Heart right ventricle (tissue), 16 donors: ENCODE measurements around the gene SNAPC3. TPM values are rescaled to one million over a fixed set of nuclear protein-coding genes. Genes with fewer than 3 reads are reported as not detected.
A peak's percentile ranks its signal among the peaks of the same experiment; 100 is the strongest.

Experiments used
- ATAC-seq, 8 donors: fragments of 200-7000 bp; cut with Tn5 transposase; one replicate each; pipeline ENCODE4 v1.9.1; 2020; ENCODE audit warnings: mild to moderate bottlenecking in 8 of 8, moderate library complexity in 8 of 8, moderate number of reproducible peaks in 1 of 8
- DNase-seq, 2 donors: peaks; one replicate each; pipeline ENCODE4 v3.0.0-alpha.2; 2020
- H3K27ac ChIP-seq, 10 donors: fragments of 200-600 bp; sonication (generic) in 2 of 10; one replicate each; pipeline versions ENCODE4 v1.5.0 to v1.8.0; 2020 to 2022; ENCODE audit warnings: mild to moderate bottlenecking in 3 of 10
- H3K27me3 ChIP-seq, 7 donors: fragments of 200-600 bp; one replicate each; pipeline ENCODE4 v1.8.0; 2021 to 2022; ENCODE audit warnings: mild to moderate bottlenecking in 2 of 7
- H3K36me3 ChIP-seq, 9 donors: fragments of 200-600 bp; sonication (generic) in 1 of 9; one replicate each; pipeline versions ENCODE4 v1.5.0 to v1.8.0; 2020 to 2022; ENCODE audit warnings: mild to moderate bottlenecking in 2 of 9
- H3K4me1 ChIP-seq, 9 donors: fragments of 200-600 bp; sonication (generic) in 1 of 9; one replicate each; pipeline versions ENCODE4 v1.5.0 to v1.8.0; 2020 to 2022; ENCODE audit warnings: mild to moderate bottlenecking in 4 of 9
- H3K4me3 ChIP-seq, 10 donors: fragments of 200-600 bp; sonication (generic) in 2 of 10; one replicate each; pipeline versions ENCODE4 v1.5.0 to v1.8.0; 2020 to 2022; ENCODE audit warnings: mild to moderate bottlenecking in 7 of 10, moderate library complexity in 2 of 10
- H3K9me3 ChIP-seq, 11 donors: fragments of 200-600 bp in 10 of 11; sonication (generic) in 2 of 11; one replicate each; pipeline versions ENCODE4 v1.5.0 to v1.8.0; 2013 to 2022; ENCODE audit warnings: mild to moderate bottlenecking in 2 of 11, control low read depth in 1 of 11, moderate library complexity in 1 of 11
- WGBS, 2 donors: extraction: QIAGEN DNeasy Blood & Tissue Kit; methylation state at CpG; one replicate each; pipeline ENCODE4 v1.1.7; 2013; ENCODE audit warnings: inconsistent platforms in 1 of 2; 5-methylcytosine and 5-hydroxymethylcytosine counted together
- intact Hi-C, 10 donors: fragments of 100-400 bp; cut with DNase I; formaldehyde crosslinking; loops; one replicate each; pipeline versions ENCODE4 v1.11.1 to v1.14.2; 2022
- long read RNA-seq, 3 donors: library from polyadenylated mRNA; unstranded; transcript quantifications; one replicate each; pipeline ENCODE4 v2.0.0, GENCODE V29; 2020 to 2021
- polyA plus RNA-seq, 2 donors: library from polyadenylated mRNA; stranded (reverse); fragments of 200-250 nt; gene quantifications; one replicate each; pipeline ENCODE4 v1.2.3, GENCODE V29; 2013
- total RNA-seq, 10 donors: library from RNA; stranded (reverse); fragmentation: NEBNext Ultra II Directional in 3 of 10; extraction: Animal tissue kit (Norgen Biotek cat#: 25700) in 3 of 10; gene quantifications; one replicate each; pipeline versions ENCODE4 v1.2.1 to v1.2.4, GENCODE V29; 2021 to 2023
- TF ChIP-seq, protein P1 (sequence below), 9 donors: fragments of 200-600 bp; sonication (generic) in 2 of 9; IDR thresholded peaks; one replicate each; pipeline versions ENCODE4 v1.5.0 to v1.8.0; 2021 to 2022; ENCODE audit warnings: antibody characterized with exemption in 9 of 9, mild to moderate bottlenecking in 5 of 9, moderate library complexity in 1 of 9
- donor health status: Arrhythmogenic right ventricular cardiomyopathy.
- donor health status: ischemic (EF 13 %, LVEDD 7.1; RV severe dilation, severe dysfunction).
- donor health status: healthy with polysubstance abuse.
- donor health status: DM: no; HTN: yes; CAD: no.
- donor health status: DM: no; HTN: no; CAD: no.
- donor health status: ischemic (EF 25% LVEDD 6.9; RV normal size, moderate dysfunction).
- donor health status: ischemic (EF 25% LVEDD 5.7; RV mildly dilated, moderate dysfunction).
- donor health status: healthy.
- donor health status: DM: yes; HTN: yes; CAD: no.
- donor health status: Ischemic cardiomyopathy.
- donor health status: ischemic (EF 35%, LVEDD 5.7; RV mildly dilated, moderate dysfunction).
- donor health status: nonischemic (EF 11% LVEDD 7.7; RV severe dilation, severe dysfunction).
- donor health status: DM: yes; HTN: yes; CAD: no.
- donor health status: PGD.
- donor health status: ischemic (EF 29% LVEDD 5.4; RV normal size, mild dysfunction).
- donor health status: nonischemic (EF 23%, LVEDD 6.1; RV moderate dilation, normal function).

SNAPC3 gene
- 10 to 100 TPM; 26.0 to 41.8 (median 37.5) TPM for total RNA-seq
- 10 to 100 TPM; 10.2 to 10.7 TPM for polyA plus RNA-seq
- long read RNA-seq, donor 1, full-length matches to known transcripts: 29 of 49 reads
- long read RNA-seq, donor 1, partial matches to known transcripts: 11 of 49 reads
- long read RNA-seq, donor 1, other reads (novel, unspliced or antisense): 9 of 49 reads
- long read RNA-seq, donor 2, full-length matches to known transcripts: 44 of 59 reads
- long read RNA-seq, donor 2, partial matches to known transcripts: 8 of 59 reads
- long read RNA-seq, donor 2, other reads (novel, unspliced or antisense): 7 of 59 reads
- long read RNA-seq, donor 3, full-length matches to known transcripts: 87 of 104 reads
- long read RNA-seq, donor 3, partial matches to known transcripts: 8 of 104 reads
- long read RNA-seq, donor 3, other reads (novel, unspliced or antisense): 9 of 104 reads

DNA sequence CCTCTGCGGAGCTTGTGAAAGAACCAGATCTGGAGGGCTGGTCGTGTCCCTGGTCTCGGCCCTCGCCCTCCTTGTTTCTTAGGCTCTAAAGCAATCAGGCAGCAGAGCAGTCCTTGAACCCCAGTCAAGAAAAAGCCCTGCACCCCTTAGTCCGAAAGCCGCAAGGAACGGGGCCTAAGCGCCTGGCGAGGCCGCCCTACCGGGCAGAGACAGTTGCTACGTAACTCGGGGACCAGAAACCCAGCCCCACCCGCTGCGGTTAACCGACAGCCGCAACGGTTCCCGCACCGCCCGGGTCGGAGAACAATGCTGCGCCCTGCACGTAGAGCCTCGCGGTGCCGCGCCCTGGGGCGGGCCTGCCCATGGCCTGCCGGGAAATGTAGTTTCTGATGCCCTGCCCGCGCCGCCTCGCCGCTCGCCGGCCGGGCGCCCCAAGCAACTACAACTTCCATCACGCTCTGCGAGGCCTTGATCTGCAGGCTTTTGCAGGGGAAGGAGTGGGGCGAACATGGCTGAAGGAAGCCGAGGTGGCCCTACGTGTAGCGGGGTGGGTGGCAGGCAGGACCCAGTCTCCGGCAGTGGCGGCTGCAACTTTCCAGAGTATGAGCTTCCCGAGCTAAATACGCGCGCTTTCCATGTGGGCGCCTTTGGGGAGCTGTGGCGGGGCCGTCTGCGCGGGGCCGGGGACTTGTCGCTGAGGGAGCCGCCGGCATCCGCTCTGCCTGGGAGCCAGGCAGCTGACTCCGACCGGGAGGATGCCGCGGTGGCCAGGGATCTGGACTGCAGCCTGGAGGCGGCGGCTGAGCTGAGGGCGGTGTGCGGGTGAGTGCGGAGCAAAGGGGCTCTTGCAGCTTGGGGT lies at the start of gene SNAPC3:
Gene SNAPC3 (plus strand): TSS at position 505 of the 859 bp plus-strand sequence. CDS start 4 bp downstream, at position 509.
- H3K4me3 ChIP-seq: peak within 1 kb of the TSS; percentile 68 to 99 (median 90)
- peaks cover 0 to 35% (median 15%) of the 10 kb centered on the region in 9 donors for H3K36me3 ChIP-seq
- 0% methylated on average over 70 of the region's 70 CpGs for WGBS, 2 donors
- TF ChIP-seq, protein P1, sequence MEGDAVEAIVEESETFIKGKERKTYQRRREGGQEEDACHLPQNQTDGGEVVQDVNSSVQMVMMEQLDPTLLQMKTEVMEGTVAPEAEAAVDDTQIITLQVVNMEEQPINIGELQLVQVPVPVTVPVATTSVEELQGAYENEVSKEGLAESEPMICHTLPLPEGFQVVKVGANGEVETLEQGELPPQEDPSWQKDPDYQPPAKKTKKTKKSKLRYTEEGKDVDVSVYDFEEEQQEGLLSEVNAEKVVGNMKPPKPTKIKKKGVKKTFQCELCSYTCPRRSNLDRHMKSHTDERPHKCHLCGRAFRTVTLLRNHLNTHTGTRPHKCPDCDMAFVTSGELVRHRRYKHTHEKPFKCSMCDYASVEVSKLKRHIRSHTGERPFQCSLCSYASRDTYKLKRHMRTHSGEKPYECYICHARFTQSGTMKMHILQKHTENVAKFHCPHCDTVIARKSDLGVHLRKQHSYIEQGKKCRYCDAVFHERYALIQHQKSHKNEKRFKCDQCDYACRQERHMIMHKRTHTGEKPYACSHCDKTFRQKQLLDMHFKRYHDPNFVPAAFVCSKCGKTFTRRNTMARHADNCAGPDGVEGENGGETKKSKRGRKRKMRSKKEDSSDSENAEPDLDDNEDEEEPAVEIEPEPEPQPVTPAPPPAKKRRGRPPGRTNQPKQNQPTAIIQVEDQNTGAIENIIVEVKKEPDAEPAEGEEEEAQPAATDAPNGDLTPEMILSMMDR (IDR thresholded peaks at IDR 0.05): peak in 1 of 9 donors; percentile 4
- ATAC-seq (peak; percentile 99 to 100 (median 100)), DNase-seq (peak; percentile 93 to 95)
- peaks cover 3 to 50% (median 42%) of the 10 kb centered on the region in 9 donors for H3K4me1 ChIP-seq
- no peaks in the 10 kb centered on the region for H3K27me3 ChIP-seq
- peak within 1 kb of the TSS; percentile 84 to 98 (median 93) for H3K27ac ChIP-seq
- intact Hi-C loops: loop anchor here in 7 of 10 donors (1.0 to 10.0 kb wide), 10 partner anchors 85 to 210 kb away; partner anchors contain the start of genes TTC39B (in 4 of the 7), CCDC171 (in 1 of the 7) and PSIP1 (in 1 of the 7)
- H3K9me3 ChIP-seq: no peaks in the 10 kb centered on the region

DNA sequence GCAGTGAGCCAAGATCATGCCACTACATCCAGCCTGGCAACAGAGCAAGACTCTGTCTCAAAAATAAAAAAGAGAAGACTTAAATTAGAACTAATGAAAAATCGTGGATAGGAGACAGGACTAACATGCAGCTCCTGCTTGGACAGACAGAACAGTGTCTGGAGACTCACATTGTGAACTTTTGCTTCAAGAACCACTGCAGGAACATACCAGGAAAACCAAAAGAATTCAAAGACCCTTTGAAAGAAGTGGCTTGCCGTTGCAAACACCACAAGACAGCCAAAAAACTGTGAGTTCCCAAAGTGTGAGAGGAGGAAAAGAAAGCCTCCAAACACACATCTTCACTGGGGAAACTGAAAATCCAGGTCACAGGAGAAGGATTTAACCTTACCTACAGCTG lies 48.8 kb upstream of the SNAPC3 start:
- Histone ChIP-seq H3K9me3 (no peaks in the 10 kb centered on the region), H3K36me3 (no peaks in the 10 kb centered on the region), H3K27me3 (peaks cover 0 to 11% (median 0%) of the 10 kb centered on the region in 7 donors), H3K4me1 (peaks cover 0 to 10% (median 0%) of the 10 kb centered on the region in 9 donors), H3K27ac (no peak overlapping the region), H3K4me3 (no peak overlapping the region)
- TF ChIP-seq, protein P1 (IDR thresholded peaks at IDR 0.05): no peak
- no peak for DNase-seq
- ATAC-seq: no peak
- 65 to 71% methylated on average over 2 of the region's 2 CpGs for WGBS, 2 donors
- intact Hi-C loops: loop anchor here in 1 of 10 donors (10.0 kb wide), 1 partner anchor 59 kb away; no protein-coding TSS in a partner anchor

DNA sequence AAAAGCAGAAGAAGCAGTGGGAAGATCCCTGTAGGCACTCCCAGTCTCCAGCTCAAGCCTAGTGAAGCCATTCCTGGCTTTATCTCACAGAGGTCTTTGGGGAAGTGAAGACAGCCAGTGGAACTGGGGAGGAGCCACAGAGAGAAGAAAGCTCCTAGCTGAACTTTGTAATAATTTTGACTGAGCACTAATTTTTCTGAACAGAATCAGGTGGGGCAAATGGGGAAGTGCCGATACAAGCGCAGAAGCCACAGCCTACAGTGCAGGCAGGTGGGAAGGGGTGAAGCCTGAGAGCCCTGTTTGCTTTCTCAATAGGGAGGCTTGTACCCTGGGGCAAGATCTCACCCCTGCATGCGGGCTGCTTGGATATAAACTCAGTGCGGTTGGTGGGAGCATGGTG lies 48.4 kb upstream of the SNAPC3 start:
- no peak overlapping the region for H3K27ac ChIP-seq
- peaks cover 0 to 11% (median 0%) of the 10 kb centered on the region in 7 donors for H3K27me3 ChIP-seq
- no peaks in the 10 kb centered on the region for H3K36me3 ChIP-seq
- H3K4me1 ChIP-seq: peaks cover 0 to 10% (median 0%) of the 10 kb centered on the region in 9 donors
- TF ChIP-seq, protein P1 (IDR thresholded peaks at IDR 0.05): no peak
- DNase-seq (no peak), ATAC-seq (no peak)
- no peaks in the 10 kb centered on the region for H3K9me3 ChIP-seq
- WGBS, 2 donors: 86 to 97% methylated on average over 4 of the region's 4 CpGs
- intact Hi-C loops: loop anchor here in 1 of 10 donors (10.0 kb wide), 1 partner anchor 60 kb away; no protein-coding TSS in a partner anchor
- no peak overlapping the region for H3K4me3 ChIP-seq

DNA sequence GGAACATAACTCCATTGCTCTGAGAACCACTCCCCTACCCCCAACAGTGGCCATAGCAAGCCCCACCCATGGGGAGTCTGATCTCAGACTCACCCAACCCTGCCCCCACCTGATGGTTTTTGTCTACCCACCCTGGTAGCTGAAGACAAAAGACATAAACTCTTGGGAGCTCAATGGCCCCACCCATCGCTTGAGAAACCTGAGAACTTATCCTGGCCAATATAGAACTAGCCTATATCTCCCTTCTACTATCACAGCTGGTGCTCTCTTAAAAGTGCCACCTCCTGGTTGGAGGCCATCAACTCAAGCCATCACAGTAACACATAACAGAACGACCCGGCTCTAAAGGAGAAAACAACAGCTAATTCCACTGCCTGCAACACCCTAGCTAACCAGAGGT lies 47.9 kb upstream of the SNAPC3 start:
- ATAC-seq (no peak), DNase-seq (no peak)
- TF ChIP-seq, protein P1 (IDR thresholded peaks at IDR 0.05): no peak
- Histone ChIP-seq H3K4me1 (peaks cover 0 to 10% (median 0%) of the 10 kb centered on the region in 9 donors), H3K27me3 (peaks cover 0 to 11% (median 0%) of the 10 kb centered on the region in 7 donors), H3K9me3 (no peaks in the 10 kb centered on the region), H3K27ac (no peak overlapping the region), H3K36me3 (no peaks in the 10 kb centered on the region), H3K4me3 (no peak overlapping the region)
- intact Hi-C loops: loop anchor here in 1 of 10 donors (10.0 kb wide), 1 partner anchor 60 kb away; no protein-coding TSS in a partner anchor
- 71 to 80% methylated on average over 3 of the region's 3 CpGs for WGBS, 2 donors
